Esophagus squamous epithelium (tissue), 5 donors: ENCODE results near the gene GMEB2. TPM values are rescaled to one million over a fixed set of nuclear protein-coding genes. Genes with fewer than 3 reads are reported as not detected.

ENCODE experiments used
- DNase-seq: peaks from one replicate; lab custom pipeline; 2025; lab: John Stamatoyannopoulos, UW
- H3K27ac ChIP-seq, 4 donors: fragments of 200-600 bp; sonication (generic); one replicate each; pipeline ENCODE4 v1.5.1; 2016 to 2019; ENCODE audit warnings: mild to moderate bottlenecking in 1 of 4
- H3K27me3 ChIP-seq, 4 donors: fragments of 200-600 bp; sonication (generic); 1 replicate in 3 of 4; 2 replicates in 1 of 4; pipeline versions ENCODE4 v1.5.1 to v1.6.0; 2017 to 2021; ENCODE audit warnings: antibody characterized with exemption in 1 of 4
- H3K36me3 ChIP-seq, 3 donors: fragments of 200-600 bp; sonication (generic); one replicate each; pipeline ENCODE4 v1.5.1; 2016 to 2019
- H3K4me1 ChIP-seq, 3 donors: fragments of 200-600 bp; sonication (generic); one replicate each; pipeline ENCODE4 v1.5.1; 2017 to 2019
- H3K4me3 ChIP-seq, 4 donors: fragments of 200-600 bp; sonication (generic); 1 replicate in 3 of 4; 2 replicates in 1 of 4; pipeline ENCODE4 v1.5.1; 2016 to 2019; ENCODE audit warnings: mild to moderate bottlenecking in 2 of 4, moderate library complexity in 1 of 4
- H3K9me3 ChIP-seq, 3 donors: fragments of 200-600 bp; sonication (generic); one replicate each; pipeline ENCODE4 v1.5.1; 2016 to 2019
- CTCF ChIP-seq, 6 experiments: fragments of 450-650 bp in 4 of 6; fragments of 200-600 bp in 2 of 6; sonication (generic) in 2 of 6; IDR thresholded peaks; one replicate each; pipeline ENCODE4 v1.5.1; 2016 to 2019; ENCODE audit warnings: antibody characterized with exemption in 6 of 6, mild to moderate bottlenecking in 4 of 6, moderate library complexity in 4 of 6
- POLR2A ChIP-seq, 4 donors: fragments of 450-650 bp; IDR thresholded peaks; one replicate each; pipeline ENCODE4 v1.6.1; 2017; ENCODE audit warnings: antibody characterized with exemption in 4 of 4, mild to moderate bottlenecking in 4 of 4, moderate library complexity in 3 of 4
- WGBS, 2 donors: methylation state at CpG; one replicate each; pipeline ENCODE4 v1.1.5; 2018; 5-methylcytosine and 5-hydroxymethylcytosine counted together
- intact Hi-C: fragments of 100-400 bp; cut with DNase I; formaldehyde crosslinking; loops from one replicate; pipeline ENCODE4 v1.15.0; 2022
- total RNA-seq, 4 donors: library from RNA; depleted of rRNA; stranded (reverse); fragments of >200 nt; gene quantifications; one replicate each; pipeline ENCODE4 v1.1.0, GENCODE V29; 2016
- donor health status: DM: yes; HTN: yes; CAD: no.

The GMEB2 gene
- total RNA-seq, 4 donors from 2014 or later: 7.2 to 12.0 (median 11.0) TPM

GRCh38 chr20:63568986-63569949, 57.6 kb downstream of the GMEB2 start:
- Histone ChIP-seq H3K4me1 (peaks cover 11 to 37% (median 14%) of the 10 kb centered on the region in 3 donors), H3K36me3 (peaks cover 7 to 53% (median 11%) of the 10 kb centered on the region in 3 donors), H3K4me3 (peak overlapping the region in 1 of 4 donors; percentile 42), H3K9me3 (no peaks in the 10 kb centered on the region), H3K27ac (peak overlapping the region in 1 of 4 donors; percentile 67), H3K27me3 (no peaks in the 10 kb centered on the region)
- intact Hi-C loops: no loop called here
- 67 to 92% methylated on average over 1 to 3 of the region's 46 CpGs for WGBS, 2 donors
- TF ChIP-seq CTCF (IDR thresholded peaks at IDR 0.05) (no peak), POLR2A (IDR thresholded peaks at IDR 0.05) (no peak)
- DNase-seq: no peak

- no peak for DNase-seq
- WGBS, 2 donors: 86 to 92% methylated on average over 5 of the region's 43 CpGs
- peaks cover 11 to 62% (median 11%) of the 10 kb centered on the region in 3 donors for H3K36me3 ChIP-seq
- H3K4me3 ChIP-seq: peak overlapping the region in 2 of 4 donors; percentile 10 to 42
- H3K4me1 ChIP-seq: peaks cover 7 to 30% (median 10%) of the 10 kb centered on the region in 3 donors
- no peaks in the 10 kb centered on the region for H3K27me3 ChIP-seq
- H3K9me3 ChIP-seq: no peaks in the 10 kb centered on the region
- TF ChIP-seq CTCF (IDR thresholded peaks at IDR 0.05): no peak
- no peak for TF ChIP-seq POLR2A (IDR thresholded peaks at IDR 0.05)
- intact Hi-C loops: no loop called here
- H3K27ac ChIP-seq: peak overlapping the region in 1 of 4 donors; percentile 67
Observed at GRCh38 chr20:63568170-63568981, 58.5 kb downstream of the GMEB2 start.

GRCh38 chr20:63567386-63568169, 59.3 kb downstream of the GMEB2 start:
- Histone ChIP-seq H3K9me3 (no peaks in the 10 kb centered on the region), H3K4me3 (peak overlapping the region in 2 of 4 donors; percentile 10 to 42), H3K36me3 (peaks cover 15 to 66% (median 19%) of the 10 kb centered on the region in 3 donors), H3K4me1 (peaks cover 0 to 22% (median 5%) of the 10 kb centered on the region in 3 donors), H3K27me3 (no peaks in the 10 kb centered on the region), H3K27ac (peak overlapping the region in 2 of 4 donors; percentile 50 to 67)
- 59 to 65% methylated on average over 12 to 19 of the region's 37 CpGs for WGBS, 2 donors
- DNase-seq: no peak
- no peak for TF ChIP-seq CTCF (IDR thresholded peaks at IDR 0.05)
- TF ChIP-seq POLR2A (IDR thresholded peaks at IDR 0.05): peak in 1 of 4 donors; percentile 32
- intact Hi-C loops: no loop called here

GRCh38 chr20:63567136-63567385, 59.8 kb downstream of the GMEB2 start:
- WGBS, 2 donors: 83% methylated on average over 8 of the region's 22 CpGs; no CpG with 5 or more reads in 1 of the 2 donors
- Histone ChIP-seq H3K27ac (peak overlapping the region in 1 of 4 donors; percentile 67), H3K4me3 (peak overlapping the region in 1 of 4 donors; percentile 42), H3K4me1 (peaks cover 0 to 17% (median 5%) of the 10 kb centered on the region in 3 donors), H3K27me3 (no peaks in the 10 kb centered on the region), H3K9me3 (no peaks in the 10 kb centered on the region), H3K36me3 (peaks cover 17 to 66% (median 24%) of the 10 kb centered on the region in 3 donors)
- no peak for TF ChIP-seq CTCF (IDR thresholded peaks at IDR 0.05)
- no peak for TF ChIP-seq POLR2A (IDR thresholded peaks at IDR 0.05)
- no peak for DNase-seq
- intact Hi-C loops: no loop called here
